Kidney epithelial cell (primary cell): ENCODE data around the gene PLB1. TPM values are rescaled to one million over a fixed set of nuclear protein-coding genes. Genes with fewer than 3 reads are reported as not detected.
A peak's percentile ranks its signal among the peaks of the same experiment; 100 is the strongest.

Source experiments
- DNase-seq: peaks from one replicate; pipeline ENCODE4 v3.0.0-alpha.2; 2010; ENCODE audit warnings: low read depth
- H3K27me3 ChIP-seq: 2 replicates; pipeline ENCODE4 v1.6.0; 2011; ENCODE audit warnings: low read length; ENCODE audit not compliant: control insufficient read depth, insufficient read depth
- H3K36me3 ChIP-seq: 2 replicates; pipeline ENCODE4 v1.5.1; 2011; ENCODE audit warnings: low read length; ENCODE audit not compliant: control insufficient read depth, insufficient read depth
- H3K4me3 ChIP-seq: 2 replicates; pipeline ENCODE4 v1.5.1; 2011; ENCODE audit warnings: low read depth, mild to moderate bottlenecking, control low read depth, low read length
- total RNA-seq: library from RNA; depleted of rRNA; stranded (reverse); fragments of >200 nt; gene quantifications from 2 replicates; pipeline ENCODE4 v1.2.3, GENCODE V29; 2015
- TF ChIP-seq, protein P1 (sequence below): IDR thresholded peaks from 2 replicates; pipeline ENCODE4 v1.5.1; 2011; ENCODE audit warnings: mild to moderate bottlenecking, moderate library complexity, low read length, control low read depth, inconsistent platforms; ENCODE audit not compliant: insufficient read depth, poor library complexity, severe bottlenecking

The PLB1 gene
- total RNA-seq, 1 donor from 2014 or later = 0.25 TPM

DNA sequence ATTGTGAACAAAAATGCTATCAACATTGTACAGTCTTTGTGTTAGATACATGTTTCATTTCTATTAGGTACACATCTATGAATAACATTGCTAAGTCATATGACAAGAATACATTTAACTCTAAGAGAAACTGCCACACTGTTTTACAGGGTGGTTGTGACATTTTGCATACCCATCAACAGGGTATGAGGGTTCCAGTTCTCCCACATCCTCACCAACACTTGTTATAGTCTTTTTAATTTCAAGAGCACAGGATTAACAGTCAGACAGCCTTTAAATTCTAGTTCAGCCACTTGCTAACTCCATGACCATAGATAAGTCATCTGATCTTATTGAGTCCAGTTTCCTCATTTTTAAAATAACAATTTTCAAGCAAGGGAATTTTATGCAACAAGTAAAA, 163.3 kb downstream of the PLB1 start:
- TF ChIP-seq, protein P1, sequence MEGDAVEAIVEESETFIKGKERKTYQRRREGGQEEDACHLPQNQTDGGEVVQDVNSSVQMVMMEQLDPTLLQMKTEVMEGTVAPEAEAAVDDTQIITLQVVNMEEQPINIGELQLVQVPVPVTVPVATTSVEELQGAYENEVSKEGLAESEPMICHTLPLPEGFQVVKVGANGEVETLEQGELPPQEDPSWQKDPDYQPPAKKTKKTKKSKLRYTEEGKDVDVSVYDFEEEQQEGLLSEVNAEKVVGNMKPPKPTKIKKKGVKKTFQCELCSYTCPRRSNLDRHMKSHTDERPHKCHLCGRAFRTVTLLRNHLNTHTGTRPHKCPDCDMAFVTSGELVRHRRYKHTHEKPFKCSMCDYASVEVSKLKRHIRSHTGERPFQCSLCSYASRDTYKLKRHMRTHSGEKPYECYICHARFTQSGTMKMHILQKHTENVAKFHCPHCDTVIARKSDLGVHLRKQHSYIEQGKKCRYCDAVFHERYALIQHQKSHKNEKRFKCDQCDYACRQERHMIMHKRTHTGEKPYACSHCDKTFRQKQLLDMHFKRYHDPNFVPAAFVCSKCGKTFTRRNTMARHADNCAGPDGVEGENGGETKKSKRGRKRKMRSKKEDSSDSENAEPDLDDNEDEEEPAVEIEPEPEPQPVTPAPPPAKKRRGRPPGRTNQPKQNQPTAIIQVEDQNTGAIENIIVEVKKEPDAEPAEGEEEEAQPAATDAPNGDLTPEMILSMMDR = no peak
- H3K36me3 ChIP-seq = no peaks in the 10 kb centered on the region
- no peaks in the 10 kb centered on the region for H3K27me3 ChIP-seq
- H3K4me3 ChIP-seq = no peak overlapping the region
- DNase-seq = no peak

DNA sequence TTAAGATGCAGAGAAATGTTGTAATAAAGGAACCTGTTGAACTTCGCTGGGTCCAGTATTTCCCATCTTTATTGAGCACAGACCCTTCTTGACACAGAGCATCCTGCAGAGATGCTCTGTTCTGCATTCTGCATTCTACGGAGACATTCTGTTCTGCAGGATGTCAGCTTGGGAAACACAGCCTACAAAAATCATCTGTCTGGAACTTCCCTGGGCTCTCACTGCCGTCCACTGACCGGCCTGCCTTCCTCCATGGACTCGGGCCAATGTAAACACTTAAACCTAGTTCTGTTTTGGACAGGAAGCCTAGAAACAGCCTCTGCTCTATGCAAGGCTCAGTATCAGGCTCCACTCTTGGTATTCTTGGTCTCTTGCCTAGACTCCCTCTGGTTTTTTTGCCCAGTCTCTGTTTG, 165.7 kb downstream of the PLB1 start:
- peak; percentile 81 for DNase-seq
- Histone ChIP-seq H3K4me3 (no peak overlapping the region), H3K27me3 (no peaks in the 10 kb centered on the region), H3K36me3 (no peaks in the 10 kb centered on the region)
- TF ChIP-seq, protein P1 = no peak

DNA sequence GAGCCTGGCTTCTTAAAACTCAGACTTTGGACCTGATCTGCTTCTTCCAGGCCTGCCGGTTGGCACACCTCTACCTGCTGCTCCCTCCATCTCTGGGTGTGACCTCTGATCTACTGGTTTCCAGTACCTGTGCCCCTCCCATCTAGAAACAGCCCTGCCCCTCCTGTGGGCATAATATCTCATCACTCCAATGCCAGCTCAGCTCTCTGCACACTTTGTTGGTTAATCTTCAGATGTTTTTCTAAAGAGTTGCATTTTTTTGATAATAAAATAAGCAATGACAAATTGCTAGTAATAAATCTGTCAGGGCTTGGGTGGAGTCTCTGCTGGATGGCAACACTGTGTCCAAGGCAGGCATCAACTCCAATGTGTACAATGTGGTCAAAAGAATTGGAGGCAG, 166.2 kb downstream of the PLB1 start:
- TF ChIP-seq, protein P1 = no peak
- no peak overlapping the region for H3K4me3 ChIP-seq
- H3K27me3 ChIP-seq = no peaks in the 10 kb centered on the region
- H3K36me3 ChIP-seq = no peaks in the 10 kb centered on the region
- DNase-seq = no peak

DNA sequence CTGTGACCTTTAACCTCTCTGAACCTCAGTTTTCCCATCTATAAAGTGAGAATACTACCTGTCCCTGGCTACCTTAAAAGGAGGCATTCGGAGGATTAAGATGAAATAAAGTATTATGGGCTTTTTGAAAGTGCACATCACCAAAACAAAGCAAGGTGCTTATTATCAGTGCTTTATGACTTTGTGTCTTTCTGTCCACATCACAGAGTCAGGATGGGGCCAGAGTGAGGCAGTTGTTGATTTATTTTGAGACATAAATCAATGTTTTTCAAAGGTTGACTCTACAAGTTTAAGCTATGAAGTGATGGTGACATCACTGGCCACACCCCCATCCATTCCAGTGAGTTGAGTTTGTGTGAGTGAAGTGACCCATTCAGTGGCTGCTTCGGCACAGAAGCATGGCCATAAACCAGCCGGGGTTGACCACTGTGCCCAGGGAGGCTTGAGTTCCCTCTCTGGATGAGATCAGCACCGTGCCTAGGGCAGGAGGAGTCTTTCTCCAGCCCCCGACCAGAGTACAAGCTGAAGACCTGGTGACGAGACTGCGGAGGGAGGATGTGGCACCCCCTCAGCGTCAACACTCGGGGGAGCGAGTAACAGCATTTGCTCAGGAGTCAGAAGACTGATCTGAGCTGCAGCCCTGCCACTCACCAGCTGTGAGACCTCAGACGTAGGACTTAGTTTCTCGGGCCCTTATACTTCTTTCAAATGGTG, 166.8 kb downstream of the PLB1 start:
- Histone ChIP-seq H3K27me3 (no peaks in the 10 kb centered on the region), H3K36me3 (no peaks in the 10 kb centered on the region), H3K4me3 (no peak overlapping the region)
- TF ChIP-seq, protein P1 = no peak
- peak; percentile 95 for DNase-seq

DNA sequence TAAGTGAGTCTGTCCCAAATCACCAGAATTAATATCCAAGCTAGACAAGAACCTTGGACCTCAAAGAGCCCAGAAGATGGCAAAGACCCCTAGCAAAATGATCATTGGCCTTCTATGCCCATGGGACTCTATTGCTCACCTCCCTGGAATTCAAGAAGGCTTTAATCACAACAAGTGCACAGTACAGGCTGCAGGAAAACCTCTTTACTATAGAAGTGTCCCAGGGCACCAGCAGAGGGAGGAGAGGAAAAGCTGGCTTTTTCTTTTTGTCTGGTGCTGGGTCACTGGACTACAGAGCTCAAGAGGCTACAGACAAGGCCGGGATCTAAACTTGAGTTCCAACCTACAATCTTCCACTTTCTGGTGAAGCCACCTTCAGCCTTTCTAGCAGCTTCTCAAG, 167.5 kb downstream of the PLB1 start:
- no peaks in the 10 kb centered on the region for H3K27me3 ChIP-seq
- no peak overlapping the region for H3K4me3 ChIP-seq
- H3K36me3 ChIP-seq = no peaks in the 10 kb centered on the region
- no peak for DNase-seq
- TF ChIP-seq, protein P1 = peak; percentile 61
